ENCODE data around the gene TASP1.
"Not testable (repeated sequence)": the region's sequence is repeated elsewhere in the genome, so short reads cannot be mapped to it uniquely, and the experiment has no call there.

- not testable (repeated sequence) for TF ChIP-seq SIN3A (IDR thresholded peaks at IDR 0.05; ENCODE audit: borderline replicate concordance, insufficient read depth, low read depth, low read length); CTCF (IDR thresholded peaks at IDR 0.05); POLR2AphosphoS5 (IDR thresholded peaks at IDR 0.05; ENCODE audit: low read depth, low read length); TCF7L2 (IDR thresholded peaks at IDR 0.05; ENCODE audit: low read depth, low read length); REST (IDR thresholded peaks at IDR 0.05; ENCODE audit: insufficient read depth in 1 of 2, low read depth in 2 of 2, low read length in 1 of 2)
These were observed 279.8 kb downstream of the TASP1 start for GRCh38 chr20:13358936-13359335.

All from Panc1 (cell line).